ENCODE measurements around the gene SIKE1.

DNA sequence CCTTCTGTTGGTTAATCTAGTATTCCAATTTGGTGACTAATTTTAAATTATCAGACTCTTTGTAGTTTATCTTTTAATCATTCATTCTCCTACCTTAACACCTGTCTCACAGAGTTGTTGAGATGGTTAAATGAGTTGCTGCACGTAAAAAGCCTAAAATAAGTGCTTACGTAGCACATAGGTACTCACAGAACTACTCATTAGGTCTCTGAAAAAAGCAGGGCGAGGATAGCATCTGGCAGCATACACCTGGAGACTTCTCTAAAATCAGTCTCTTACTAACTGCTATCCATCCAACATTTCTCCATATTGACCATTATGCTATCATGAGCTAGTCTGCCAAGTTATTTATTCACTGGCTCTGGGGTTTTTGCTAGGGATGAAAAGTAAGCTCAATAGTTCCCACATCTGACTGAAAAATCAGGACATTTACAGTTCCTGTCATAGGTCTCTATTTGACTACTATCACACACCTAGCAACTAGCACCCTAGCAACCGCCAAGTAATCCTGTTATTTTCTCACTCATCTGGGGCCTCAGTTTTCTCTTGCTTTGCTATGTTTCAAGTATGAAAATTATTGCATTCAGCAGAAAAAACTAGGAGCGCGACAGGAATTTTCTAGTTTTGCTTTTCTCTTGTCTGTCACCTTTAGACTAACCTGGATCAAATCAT, 33.9 kb downstream of the SIKE1 start:
- TF ChIP-seq POLR2A (IDR thresholded peaks at IDR 0.05) (no peak), CTCF (IDR thresholded peaks at IDR 0.05) (no peak)

All from body of pancreas (tissue), 4 donors.